Activated CD8-positive, alpha-beta memory T cell treated with anti-CD3 and anti-CD28 coated beads, Interleukin-2, amount 10 ng/mL, durations not matched to agents 7 days and 5 days (primary cell): ENCODE results near the gene WWOX. TPM values are rescaled to one million over a fixed set of nuclear protein-coding genes. Genes with fewer than 3 reads are reported as not detected.
A peak's percentile ranks its signal among the peaks of the same experiment; 100 is the strongest.

Experiments
- ATAC-seq: fragments of 150-1000 bp; cut with Tn5 transposase; one replicate; pipeline ENCODE4 v1.10.0; 2021; ENCODE audit warnings: moderate library complexity
- CTCF ChIA-PET: fragments of 350-600 bp; sonication (Branson Sonifier 250); formaldehyde crosslinking; loops from one replicate; lab custom pipeline; 2021; ENCODE audit warnings: antibody characterized with exemption; lab: Charles Lee
- DNase-seq: peaks from one replicate; pipeline ENCODE4 v3.0.0-alpha.2; 2020
- H3K27ac Mint-ChIP-seq: one replicate; pipeline ENCODE4 v1.8.0; 2021; ENCODE audit warnings: mild to moderate bottlenecking, mixed read lengths
- H3K27me3 Mint-ChIP-seq: one replicate; pipeline ENCODE4 v1.8.0; 2021; ENCODE audit warnings: mixed read lengths
- H3K36me3 Mint-ChIP-seq: one replicate; pipeline ENCODE4 v1.8.0; 2021; ENCODE audit warnings: mild to moderate bottlenecking, mixed read lengths
- H3K4me1 Mint-ChIP-seq: one replicate; pipeline ENCODE4 v1.8.0; 2021; ENCODE audit warnings: mixed read lengths
- H3K4me3 Mint-ChIP-seq: one replicate; pipeline ENCODE4 v1.8.0; 2021; ENCODE audit warnings: mild to moderate bottlenecking, moderate library complexity, mixed read lengths
- H3K9me3 Mint-ChIP-seq: one replicate; pipeline ENCODE4 v1.8.0; 2022; ENCODE audit warnings: low read depth, mixed read lengths
- total RNA-seq, 2 experiments: library from RNA; stranded (reverse); gene quantifications; one replicate each; pipeline ENCODE4 v1.2.3, GENCODE V29; 2021

Gene WWOX
- total RNA-seq, 2 experiments from 2014 or later = 25.2 to 38.8 TPM

DNA sequence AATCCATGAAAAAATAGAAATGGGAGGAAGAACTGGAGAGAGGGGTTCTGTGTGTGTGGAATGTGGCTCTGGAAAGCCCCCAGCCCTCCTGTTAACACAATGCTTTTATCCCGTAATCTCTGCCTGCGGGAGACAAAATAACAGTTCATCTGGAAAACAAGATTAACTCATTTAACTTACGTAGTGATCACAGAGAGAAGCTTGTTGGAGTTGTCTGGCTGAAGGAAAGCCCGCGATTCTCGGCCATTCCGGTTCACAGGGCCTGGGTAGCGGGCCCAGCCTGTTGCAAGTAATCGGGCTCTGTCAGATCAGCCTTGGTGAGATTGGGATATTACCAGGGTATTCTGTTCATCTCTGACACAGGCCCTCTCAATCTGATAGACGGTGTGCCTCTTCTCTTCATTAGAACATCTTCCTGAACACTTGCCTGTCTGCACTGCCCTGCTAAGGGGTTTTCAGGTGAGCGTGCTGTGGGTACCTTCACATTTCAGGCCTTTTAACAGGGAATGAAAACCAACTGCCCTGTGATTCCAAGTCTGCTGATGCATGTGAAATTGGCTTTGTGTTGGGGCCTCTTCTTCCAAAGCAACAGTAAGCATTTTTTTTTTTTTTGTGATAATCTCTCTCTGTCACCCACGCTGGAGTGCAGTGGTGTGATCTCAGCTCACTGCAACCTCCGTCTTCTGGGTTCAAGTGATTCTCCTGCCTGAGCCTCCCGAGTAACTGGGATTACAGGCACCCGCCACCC is 609.9 kb downstream of the WWOX start:
- Mint-ChIP-seq H3K4me3 (no peak overlapping the region), H3K36me3 (peaks cover 1% of the 10 kb centered on the region), H3K9me3 (peaks cover 2% of the 10 kb centered on the region), H3K27me3 (no peaks in the 10 kb centered on the region), H3K4me1 (peaks cover 7% of the 10 kb centered on the region), H3K27ac (no peak overlapping the region)
- no peak for ATAC-seq
- no peak for DNase-seq
- CTCF ChIA-PET = no interaction called here

DNA sequence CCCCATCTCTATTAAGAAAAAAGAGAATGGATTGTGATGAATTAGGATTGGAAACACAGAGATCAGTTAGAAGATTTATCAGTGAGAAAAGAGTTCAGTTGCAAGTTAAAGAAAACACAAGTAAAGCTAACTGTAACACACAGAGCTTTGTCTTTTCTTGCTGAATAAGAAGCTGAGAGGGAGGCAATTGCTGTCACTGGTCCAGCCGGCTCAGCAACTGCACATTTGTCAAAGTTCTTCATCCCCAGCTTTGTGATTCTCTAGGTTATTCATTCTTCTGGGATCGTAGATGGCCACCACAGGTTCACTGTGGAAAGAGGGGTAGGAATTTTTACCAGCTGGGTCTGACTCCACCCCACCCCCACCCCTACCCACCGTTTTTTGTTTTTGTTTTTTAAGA is 615.7 kb downstream of the WWOX start:
- Mint-ChIP-seq H3K4me3 (no peak overlapping the region), H3K36me3 (no peaks in the 10 kb centered on the region), H3K27ac (no peak overlapping the region), H3K27me3 (no peaks in the 10 kb centered on the region), H3K4me1 (no peaks in the 10 kb centered on the region), H3K9me3 (no peaks in the 10 kb centered on the region)
- CTCF ChIA-PET = no interaction called here
- no peak for DNase-seq
- ATAC-seq = no peak

DNA sequence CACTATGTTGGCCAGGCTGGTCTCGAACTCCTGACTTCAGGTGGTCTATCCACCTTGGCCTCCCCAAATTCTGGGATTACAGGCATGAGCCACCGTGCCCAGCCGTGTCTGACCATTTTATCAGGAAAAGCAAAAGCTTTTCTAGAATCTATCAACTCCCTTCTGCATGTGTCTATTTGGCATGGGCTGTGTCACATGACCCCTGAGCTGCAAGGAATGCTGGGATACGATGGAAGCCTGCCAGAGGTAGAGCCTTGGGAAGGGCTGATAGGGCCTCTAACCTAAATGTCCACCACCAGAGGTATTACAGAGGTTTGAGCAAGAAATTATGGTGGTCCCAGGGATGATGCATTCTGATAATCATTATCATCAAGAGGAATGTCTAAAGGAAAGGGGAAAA is 616.2 kb downstream of the WWOX start:
- no peak overlapping the region for H3K27ac Mint-ChIP-seq
- no peaks in the 10 kb centered on the region for H3K36me3 Mint-ChIP-seq
- ATAC-seq (no peak), DNase-seq (no peak)
- no peaks in the 10 kb centered on the region for H3K9me3 Mint-ChIP-seq
- CTCF ChIA-PET = no interaction called here
- H3K27me3 Mint-ChIP-seq = no peaks in the 10 kb centered on the region
- no peaks in the 10 kb centered on the region for H3K4me1 Mint-ChIP-seq
- H3K4me3 Mint-ChIP-seq = no peak overlapping the region

DNA sequence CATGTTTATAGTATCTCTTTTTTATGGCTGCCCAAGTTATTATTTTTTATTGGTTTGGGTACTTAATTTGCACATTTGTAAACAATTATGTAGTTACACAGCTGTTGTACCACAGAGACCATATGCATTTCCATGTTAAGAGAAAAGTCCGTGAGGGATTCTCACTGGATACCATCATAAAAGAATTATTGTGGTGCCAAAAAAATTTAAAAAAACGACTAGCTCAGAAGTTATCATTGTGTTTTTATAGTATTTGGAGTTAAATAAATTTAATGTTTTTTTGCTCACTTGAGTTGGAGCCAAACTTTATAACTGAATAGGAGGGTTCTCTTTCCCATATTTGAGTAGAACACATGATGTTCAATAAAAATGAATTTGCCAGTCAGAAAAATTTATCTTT is 618.7 kb downstream of the WWOX start:
- ATAC-seq (no peak), DNase-seq (no peak)
- CTCF ChIA-PET = interaction anchor here (1.5 kb wide), 1 partner anchor 12 kb away, joined by 3 read pairs; no protein-coding TSS in a partner anchor
- Mint-ChIP-seq H3K27me3 (no peaks in the 10 kb centered on the region), H3K36me3 (no peaks in the 10 kb centered on the region), H3K4me1 (no peaks in the 10 kb centered on the region), H3K9me3 (no peaks in the 10 kb centered on the region), H3K4me3 (no peak overlapping the region), H3K27ac (no peak overlapping the region)

DNA sequence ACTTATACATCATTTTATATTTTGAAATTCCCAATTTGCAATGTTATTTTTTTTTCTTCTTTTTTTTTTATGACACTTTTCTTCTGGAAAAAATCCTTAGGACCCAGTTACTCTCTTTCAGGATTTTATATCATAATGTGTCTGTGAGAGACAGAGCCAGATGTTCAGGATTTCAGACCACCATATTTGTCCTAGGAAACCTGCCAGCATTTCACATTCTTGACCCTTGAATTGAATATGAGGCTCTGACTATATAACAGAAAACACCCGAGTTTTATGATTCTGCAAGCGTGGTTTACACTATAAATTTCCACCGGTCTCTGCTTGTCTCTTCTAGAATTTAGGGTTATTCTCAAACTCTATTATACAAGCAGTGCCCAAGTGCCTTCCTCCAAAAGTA is 621.0 kb downstream of the WWOX start:
- no peaks in the 10 kb centered on the region for H3K4me1 Mint-ChIP-seq
- H3K27me3 Mint-ChIP-seq = no peaks in the 10 kb centered on the region
- H3K27ac Mint-ChIP-seq = no peak overlapping the region
- H3K36me3 Mint-ChIP-seq = no peaks in the 10 kb centered on the region
- H3K9me3 Mint-ChIP-seq = no peaks in the 10 kb centered on the region
- no peak for DNase-seq
- no peak overlapping the region for H3K4me3 Mint-ChIP-seq
- CTCF ChIA-PET = no interaction called here
- no peak for ATAC-seq

DNA sequence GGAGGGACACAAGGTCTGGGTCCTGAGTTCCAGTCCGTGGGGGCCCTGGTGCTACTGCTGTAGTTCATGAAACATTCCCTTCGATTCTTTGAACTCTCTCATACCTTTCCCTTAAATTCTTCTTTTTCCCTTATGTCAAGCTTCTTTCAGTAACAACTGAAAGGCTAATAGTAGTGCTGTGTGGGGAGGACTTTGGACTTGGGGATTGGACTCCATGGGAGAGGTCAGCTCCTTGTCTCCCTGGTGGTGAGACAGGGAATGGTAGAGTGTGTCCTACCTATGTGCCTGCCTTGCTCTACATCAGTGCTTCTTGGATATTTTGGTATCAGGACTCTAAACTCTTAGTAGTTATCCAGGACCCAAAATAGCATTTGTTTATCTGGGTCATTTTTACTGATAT is 628.1 kb downstream of the WWOX start:
- Mint-ChIP-seq H3K4me3 (no peak overlapping the region), H3K36me3 (peaks cover 2% of the 10 kb centered on the region), H3K27me3 (no peaks in the 10 kb centered on the region), H3K27ac (no peak overlapping the region), H3K9me3 (no peaks in the 10 kb centered on the region), H3K4me1 (peaks cover 3% of the 10 kb centered on the region)
- no peak for ATAC-seq
- no peak for DNase-seq
- CTCF ChIA-PET = no interaction called here

DNA sequence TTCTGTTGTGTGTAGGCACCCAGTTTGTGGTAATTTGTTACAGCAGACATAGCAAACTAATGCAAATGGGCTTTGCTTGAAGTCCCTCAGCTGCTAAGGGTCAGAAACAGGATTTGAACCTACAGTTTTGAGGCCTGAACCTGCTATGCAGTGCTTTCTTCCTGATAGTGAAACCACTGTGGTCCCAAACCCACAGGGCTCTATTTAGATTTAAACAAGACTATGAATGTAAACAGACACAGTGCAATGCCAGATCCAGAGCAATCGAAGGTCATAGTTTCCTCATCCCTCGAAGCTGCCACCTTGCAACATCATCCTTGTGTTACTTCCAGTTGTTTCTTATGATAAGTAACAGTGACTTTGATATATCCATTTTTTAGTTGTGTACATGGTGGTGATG is 630.2 kb downstream of the WWOX start:
- CTCF ChIA-PET = no interaction called here
- peaks cover 2% of the 10 kb centered on the region for H3K36me3 Mint-ChIP-seq
- no peaks in the 10 kb centered on the region for H3K9me3 Mint-ChIP-seq
- no peak overlapping the region for H3K4me3 Mint-ChIP-seq
- no peak overlapping the region for H3K27ac Mint-ChIP-seq
- no peaks in the 10 kb centered on the region for H3K27me3 Mint-ChIP-seq
- DNase-seq (no peak), ATAC-seq (no peak)
- H3K4me1 Mint-ChIP-seq = peaks cover 5% of the 10 kb centered on the region

DNA sequence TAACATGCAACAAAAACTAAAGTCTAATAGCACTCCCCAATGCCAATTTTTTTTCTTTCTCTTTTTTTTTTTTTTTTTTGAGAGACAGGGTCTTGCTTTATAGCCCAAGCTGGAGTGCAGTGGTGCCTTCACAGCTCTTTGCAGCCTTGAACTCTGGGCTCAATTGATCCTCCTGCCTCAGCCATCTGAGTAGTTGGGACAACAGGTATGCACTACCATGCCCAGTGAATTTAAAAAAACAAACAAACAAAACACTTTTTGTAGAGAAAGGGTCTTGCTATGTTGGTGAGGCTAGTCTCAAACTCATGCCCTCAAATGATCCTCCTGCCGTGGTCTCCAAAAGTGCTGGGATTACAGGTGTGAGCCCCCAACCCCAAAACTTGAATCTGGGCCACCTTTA is 632.3 kb downstream of the WWOX start:
- H3K4me3 Mint-ChIP-seq = no peak overlapping the region
- no peaks in the 10 kb centered on the region for H3K27me3 Mint-ChIP-seq
- no peak overlapping the region for H3K27ac Mint-ChIP-seq
- no peak for ATAC-seq
- H3K36me3 Mint-ChIP-seq = no peaks in the 10 kb centered on the region
- peaks cover 8% of the 10 kb centered on the region for H3K4me1 Mint-ChIP-seq
- CTCF ChIA-PET = no interaction called here
- no peaks in the 10 kb centered on the region for H3K9me3 Mint-ChIP-seq
- no peak for DNase-seq

DNA sequence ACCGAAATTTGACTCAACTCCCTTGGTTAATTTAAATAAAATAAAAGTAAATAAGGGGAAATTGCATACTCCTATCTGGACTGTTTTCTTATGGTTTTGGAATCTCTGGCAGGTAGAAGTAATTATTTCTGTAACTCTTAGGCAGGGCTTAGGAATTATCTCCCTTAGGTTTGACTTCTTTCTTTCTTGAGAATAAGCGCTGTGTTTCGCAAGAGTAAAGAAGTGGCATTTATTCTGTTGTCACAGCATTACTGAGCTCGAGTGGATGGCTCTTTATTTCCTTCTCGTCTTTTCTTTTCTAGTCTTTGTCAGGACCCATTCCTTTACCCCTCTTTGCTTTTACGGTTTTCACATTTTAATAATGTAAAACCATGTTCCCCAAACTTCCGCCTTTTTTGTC is 633.2 kb downstream of the WWOX start:
- H3K27me3 Mint-ChIP-seq = no peaks in the 10 kb centered on the region
- H3K9me3 Mint-ChIP-seq = no peaks in the 10 kb centered on the region
- H3K4me1 Mint-ChIP-seq = peaks cover 8% of the 10 kb centered on the region
- H3K4me3 Mint-ChIP-seq = no peak overlapping the region
- H3K36me3 Mint-ChIP-seq = no peaks in the 10 kb centered on the region
- CTCF ChIA-PET = interaction anchor here (0.6 kb wide), 1 partner anchor 1535 kb away, joined by 3 read pairs; no protein-coding TSS in a partner anchor
- no peak for ATAC-seq
- DNase-seq = no peak
- H3K27ac Mint-ChIP-seq = no peak overlapping the region

DNA sequence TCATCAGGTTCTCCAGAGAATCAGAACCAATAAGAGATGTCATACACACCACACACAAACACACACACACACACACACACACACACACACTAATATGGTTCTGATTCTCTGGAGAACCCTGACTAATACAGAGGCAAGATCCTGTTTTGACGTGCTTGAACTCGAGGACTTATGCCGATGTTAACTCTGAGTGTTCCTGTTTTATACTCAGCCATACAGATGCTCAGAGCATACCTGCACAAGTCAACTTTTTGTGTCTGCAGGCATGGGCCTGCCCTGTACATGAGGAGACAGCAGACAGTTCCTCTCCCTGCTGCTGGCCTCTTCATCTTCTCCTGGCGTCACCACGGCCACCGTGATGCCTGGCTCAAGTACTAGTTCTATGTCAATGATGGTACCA is 635.9 kb downstream of the WWOX start:
- Mint-ChIP-seq H3K27ac (no peak overlapping the region), H3K27me3 (peaks cover 3% of the 10 kb centered on the region), H3K4me1 (peaks cover 5% of the 10 kb centered on the region), H3K4me3 (no peak overlapping the region), H3K9me3 (no peaks in the 10 kb centered on the region), H3K36me3 (no peaks in the 10 kb centered on the region)
- CTCF ChIA-PET = no interaction called here
- DNase-seq (no peak), ATAC-seq (no peak)

DNA sequence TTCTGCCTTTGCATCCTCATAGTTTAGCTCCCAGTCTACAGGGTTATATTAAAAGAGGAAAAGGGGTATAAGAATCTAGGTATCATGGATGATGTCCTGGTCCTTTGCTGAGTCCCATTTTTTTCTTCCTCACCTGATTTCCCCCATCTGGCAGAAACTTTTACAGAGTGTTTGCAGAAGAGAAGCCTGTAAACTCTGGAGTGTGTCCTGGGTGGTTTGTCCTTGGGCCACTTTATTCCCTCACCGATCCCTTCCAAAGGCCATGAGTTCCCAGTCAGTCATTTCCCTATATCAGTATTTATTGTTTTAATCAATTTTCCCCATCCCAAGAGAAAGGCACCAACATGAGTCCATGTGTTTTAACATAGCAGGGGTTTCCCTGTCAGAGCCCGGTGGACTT is 638.2 kb downstream of the WWOX start:
- CTCF ChIA-PET = interaction anchor here (1.4 kb wide), 1 partner anchor 32 kb away, joined by 3 read pairs; no protein-coding TSS in a partner anchor
- ATAC-seq = no peak
- Mint-ChIP-seq H3K27ac (no peak overlapping the region), H3K4me3 (no peak overlapping the region), H3K27me3 (peaks cover 3% of the 10 kb centered on the region), H3K36me3 (peaks cover 1% of the 10 kb centered on the region), H3K4me1 (peaks cover 14% of the 10 kb centered on the region), H3K9me3 (no peaks in the 10 kb centered on the region)
- no peak for DNase-seq

DNA sequence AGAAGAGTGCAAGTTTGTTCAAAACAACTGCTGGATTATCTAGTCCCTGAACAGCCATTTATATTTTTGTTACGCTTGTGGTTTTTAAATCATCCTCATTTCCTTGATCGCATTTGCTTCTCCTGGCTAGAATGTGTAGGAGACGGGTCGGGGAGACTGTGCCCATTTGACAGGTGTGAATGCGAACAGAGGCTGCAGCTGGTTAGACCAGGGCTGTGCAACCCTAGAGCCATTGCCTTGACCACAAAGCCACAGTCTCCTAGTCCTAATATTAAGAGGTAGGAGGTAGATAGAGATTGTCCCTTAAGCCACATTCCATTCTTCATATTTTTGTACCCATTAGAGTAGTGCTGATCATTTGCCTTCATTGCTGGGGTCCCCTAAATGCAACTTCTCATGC is 639.1 kb downstream of the WWOX start:
- ATAC-seq (no peak), DNase-seq (no peak)
- peaks cover 3% of the 10 kb centered on the region for H3K27me3 Mint-ChIP-seq
- H3K4me1 Mint-ChIP-seq = peaks cover 22% of the 10 kb centered on the region
- H3K9me3 Mint-ChIP-seq = no peaks in the 10 kb centered on the region
- no peak overlapping the region for H3K4me3 Mint-ChIP-seq
- H3K27ac Mint-ChIP-seq = no peak overlapping the region
- H3K36me3 Mint-ChIP-seq = peaks cover 1% of the 10 kb centered on the region
- CTCF ChIA-PET = no interaction called here

DNA sequence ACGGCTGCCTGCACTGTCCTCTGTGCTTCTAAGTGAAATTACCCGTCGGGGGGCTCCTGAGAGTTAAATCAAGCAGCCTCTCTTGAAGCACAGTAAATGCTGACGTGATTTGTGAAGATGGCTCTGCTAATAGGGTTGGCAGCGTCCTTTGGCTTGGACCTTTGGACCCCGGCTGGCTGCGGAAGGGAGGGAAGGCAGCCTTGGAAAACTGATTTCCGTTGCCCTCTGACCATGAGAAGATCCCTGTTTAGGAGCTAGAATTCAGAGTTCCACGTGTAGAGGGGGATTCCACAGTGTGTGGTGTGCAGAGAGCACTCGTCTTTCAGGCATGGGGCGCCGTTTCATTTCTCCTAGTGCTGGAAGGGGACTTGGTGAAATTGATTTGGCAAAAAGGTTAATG is 640.8 kb downstream of the WWOX start:
- Mint-ChIP-seq H3K27ac (no peak overlapping the region), H3K4me1 (peaks cover 23% of the 10 kb centered on the region), H3K9me3 (no peaks in the 10 kb centered on the region), H3K4me3 (no peak overlapping the region), H3K27me3 (peaks cover 3% of the 10 kb centered on the region), H3K36me3 (peaks cover 1% of the 10 kb centered on the region)
- DNase-seq (no peak), ATAC-seq (no peak)
- CTCF ChIA-PET = no interaction called here

DNA sequence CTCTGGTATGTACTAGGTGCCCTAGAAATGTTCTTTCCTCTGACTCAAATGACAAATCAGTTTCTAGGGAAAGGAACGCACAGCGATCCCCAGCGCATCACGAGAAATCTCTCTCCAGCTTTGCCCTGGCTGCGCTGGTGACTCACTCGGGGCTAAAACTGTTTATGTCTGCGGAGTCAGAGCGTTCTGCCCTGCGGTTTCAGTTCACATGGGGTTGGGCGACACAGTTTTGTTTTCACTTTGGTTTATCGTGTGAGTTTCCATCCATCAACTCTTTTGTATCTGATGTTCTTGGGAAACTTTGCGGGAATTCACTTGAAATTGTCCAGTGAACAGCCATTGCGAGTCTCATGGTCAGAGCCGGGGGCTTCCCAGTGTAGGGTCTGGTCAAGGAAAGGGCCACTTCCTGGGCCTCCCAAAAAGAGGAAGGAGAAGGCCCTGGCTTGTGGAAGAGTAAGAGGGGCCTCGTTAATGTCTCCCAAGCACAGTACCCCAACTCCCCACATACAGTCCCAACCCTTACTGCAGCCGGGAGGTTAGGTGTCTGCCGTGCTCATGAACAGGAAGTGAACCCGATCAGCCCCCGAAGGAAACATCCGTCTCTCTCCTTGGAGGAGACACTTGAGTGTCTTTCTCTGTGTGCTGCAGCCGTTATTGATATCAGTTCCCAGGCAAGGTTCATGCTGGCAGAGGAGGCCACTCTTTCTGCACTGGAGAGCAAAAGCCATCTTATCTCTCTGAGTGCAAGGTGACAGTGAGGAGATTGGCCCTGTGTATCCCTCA is 643.2 kb downstream of the WWOX start:
- Mint-ChIP-seq H3K27me3 (peaks cover 3% of the 10 kb centered on the region), H3K36me3 (peaks cover 13% of the 10 kb centered on the region), H3K4me1 (peaks cover 23% of the 10 kb centered on the region), H3K9me3 (peaks cover 7% of the 10 kb centered on the region), H3K4me3 (peak overlapping the region; percentile 65), H3K27ac (peak overlapping the region; percentile 92)
- CTCF ChIA-PET = interaction anchor here (0.6 to 2.2 kb wide), 3 partner anchors 27 to 36 kb away, joined by 3 to 9 read pairs (median 3); no protein-coding TSS in a partner anchor
- peak; percentile 92 for DNase-seq
- ATAC-seq = peak; percentile 98
